Measurements from ENCODE around the gene STH. TPM values are rescaled to one million over a fixed set of nuclear protein-coding genes. Genes with fewer than 3 reads are reported as not detected.

STH gene
- total and polyA plus RNA-seq, 9 of the 15 experiments (the other 6 are each of a cell fraction or from before 2014, with no cell fraction given): not detected

- CTCF ChIA-PET (ENCODE audit: low intra/inter-chr PET ratio): no interaction called here
- intact Hi-C loops (cut with micrococcal nuclease): no loop called here
- Histone ChIP-seq H3K4me3 (no peak overlapping the region), H4K20me1 (replicated peaks; ENCODE audit: control insufficient read depth, insufficient read depth, low read length) (no peaks in the 10 kb centered on the region), H3K4me2 (ENCODE audit: insufficient read depth, low read length) (no peak overlapping the region), H3K9ac (ENCODE audit: insufficient read depth in 1 of 2, low read depth in 2 of 2, low read length in 2 of 2) (peak overlapping the region in 1 of 2 experiments; percentile 68; a peak in 1 of 4 replicates), H3K9me1 (ENCODE audit: control insufficient read depth, insufficient read depth, low read length) (no peaks in the 10 kb centered on the region), H3K36me3 (ENCODE audit: control insufficient read depth, insufficient read depth, low read length) (0 out of 3 replicates have a peak, but pooled peaks cover 4% of the 10 kb centered on the region), H3K9me3 (replicated peaks; ENCODE audit: control insufficient read depth, insufficient read depth, low read depth, low read length) (no peaks in the 10 kb centered on the region), H3K27ac (ENCODE audit: extremely low read depth, low read depth, low read length) (no peak overlapping the region), H3K27me3 (ENCODE audit: control insufficient read depth in 2 of 2, insufficient read depth in 2 of 2, low read length in 2 of 2) (no peaks in the 10 kb centered on the region), H3K79me2 (ENCODE audit: control insufficient read depth, insufficient read depth, low read length) (no peaks in the 10 kb centered on the region), H3K4me1 (replicated peaks in 1 of 2; ENCODE audit: control insufficient read depth in 2 of 2, insufficient read depth in 2 of 2, low read length in 2 of 2) (peaks cover 0 to 7% of the 10 kb centered on the region in 2 experiments; a peak in 3 of 5 replicates), H2AFZ (ENCODE audit: low read depth, low read length) (no peak overlapping the region)
- DNase-seq (ENCODE audit: extremely low read depth in 1 of 4, low spot score in 3 of 4) (no peak), ATAC-seq (no peak), FAIRE-seq (no peak)
- POLR2A ChIA-PET: interaction anchor here (1.3 kb wide), 1 partner anchor 13 kb away, joined by 3 read pairs; no protein-coding TSS in a partner anchor
- 55% methylated on average over 11 of the region's 14 CpGs for WGBS (ENCODE audit: insufficient coverage, low coverage, missing lambda C conversion rate)
- no TSS peak for BruUV-seq (replicated peaks)
- in situ Hi-C loops (cut with MboI): no loop called here
- TF ChIP-seq SPI1 (IDR thresholded peaks at IDR 0.05; ENCODE audit: borderline replicate concordance, low read depth, low read length): peak; percentile 43; the same call in 1 of the 2 replicates
- TF ChIP-seq MCM5 (IDR thresholded peaks at IDR 0.05; ENCODE audit: low read depth): no peak
- no peak for TF ChIP-seq ZNF232 (CRISPR knock-in tag; IDR thresholded peaks at IDR 0.05)
- no peak for TF ChIP-seq DACH1 (IDR thresholded peaks at IDR 0.05; ENCODE audit: partially characterized antibody)
Observed at GRCh38 chr17:46020023-46020761, 21.1 kb downstream of the STH start.

- DNase-seq (ENCODE audit: extremely low read depth in 1 of 4, low spot score in 3 of 4) (no peak), ATAC-seq (no peak), FAIRE-seq (no peak)
- H3K9ac ChIP-seq (ENCODE audit: insufficient read depth in 1 of 2, low read depth in 2 of 2, low read length in 2 of 2): no peak overlapping the region
- CTCF ChIA-PET (ENCODE audit: low intra/inter-chr PET ratio): no interaction called here
- TF ChIP-seq ZNF197 (CRISPR knock-in tag; IDR thresholded peaks at IDR 0.05; ENCODE audit: low read depth) (no peak), ILF3 (IDR thresholded peaks at IDR 0.05; ENCODE audit: borderline replicate concordance) (no peak), HMG20A (CRISPR knock-in tag; conservative IDR thresholded peaks at IDR 0.05) (no peak), ETV1 (tag; conservative IDR thresholded peaks at IDR 0.05; ENCODE audit: low read depth) (no peak), DDX20 (tag; IDR thresholded peaks at IDR 0.05; ENCODE audit: low read depth) (no peak)
- TF ChIP-seq, protein P1, sequence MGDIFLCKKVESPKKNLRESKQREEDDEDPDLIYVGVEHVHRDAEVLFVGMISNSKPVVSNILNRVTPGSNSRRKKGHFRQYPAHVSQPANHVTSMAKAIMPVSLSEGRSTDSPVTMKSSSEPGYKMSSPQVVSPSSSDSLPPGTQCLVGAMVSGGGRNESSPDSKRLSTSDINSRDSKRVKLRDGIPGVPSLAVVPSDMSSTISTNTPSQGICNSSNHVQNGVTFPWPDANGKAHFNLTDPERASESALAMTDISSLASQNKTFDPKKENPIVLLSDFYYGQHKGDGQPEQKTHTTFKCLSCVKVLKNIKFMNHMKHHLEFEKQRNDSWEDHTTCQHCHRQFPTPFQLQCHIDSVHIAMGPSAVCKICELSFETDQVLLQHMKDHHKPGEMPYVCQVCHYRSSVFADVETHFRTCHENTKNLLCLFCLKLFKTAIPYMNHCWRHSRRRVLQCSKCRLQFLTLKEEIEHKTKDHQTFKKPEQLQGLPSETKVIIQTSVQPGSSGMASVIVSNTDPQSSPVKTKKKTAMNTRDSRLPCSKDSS (IDR thresholded peaks at IDR 0.05; ENCODE audit: low read depth, partially characterized antibody): no peak
- in situ Hi-C loops (cut with MboI) (no loop called here), intact Hi-C loops (cut with micrococcal nuclease) (no loop called here)
- no peaks in the 10 kb centered on the region for H3K27me3 ChIP-seq (ENCODE audit: control insufficient read depth in 2 of 2, insufficient read depth in 2 of 2, low read length in 2 of 2)
- H3K36me3 ChIP-seq (ENCODE audit: control insufficient read depth, insufficient read depth, low read length): 0 out of 3 replicates have a peak, but pooled peaks cover 4% of the 10 kb centered on the region
- H3K4me1 ChIP-seq (replicated peaks in 1 of 2; ENCODE audit: control insufficient read depth in 2 of 2, insufficient read depth in 2 of 2, low read length in 2 of 2): peaks cover 0 to 7% of the 10 kb centered on the region in 2 experiments; a peak in 3 of 5 replicates
- H3K9me3 ChIP-seq (replicated peaks; ENCODE audit: control insufficient read depth, insufficient read depth, low read depth, low read length): no peaks in the 10 kb centered on the region
- no peak overlapping the region for H3K4me2 ChIP-seq (ENCODE audit: insufficient read depth, low read length)
- H3K27ac ChIP-seq (ENCODE audit: extremely low read depth, low read depth, low read length): no peak overlapping the region
- H4K20me1 ChIP-seq (replicated peaks; ENCODE audit: control insufficient read depth, insufficient read depth, low read length): no peaks in the 10 kb centered on the region
- no peaks in the 10 kb centered on the region for H3K9me1 ChIP-seq (ENCODE audit: control insufficient read depth, insufficient read depth, low read length)
- no peaks in the 10 kb centered on the region for H3K79me2 ChIP-seq (ENCODE audit: control insufficient read depth, insufficient read depth, low read length)
- POLR2A ChIA-PET: interaction anchor here (1.6 kb wide), 1 partner anchor 14 kb away, joined by 5 read pairs; no protein-coding TSS in a partner anchor
- no peak overlapping the region for H3K4me3 ChIP-seq
- WGBS (ENCODE audit: insufficient coverage, low coverage, missing lambda C conversion rate): 84% methylated on average over 10 of the region's 12 CpGs
- no peak overlapping the region for H2AFZ ChIP-seq (ENCODE audit: low read depth, low read length)
- BruUV-seq (replicated peaks): no TSS peak
Observed at GRCh38 chr17:46020998-46021397, 21.9 kb downstream of the STH start.

Data from K562 (cell line).